Measurements from ENCODE around the gene CTNNA2.

GRCh38 chr2:80365762-80366161 is 852.9 kb downstream of the CTNNA2 start:
- TF ChIP-seq CTCF (IDR thresholded peaks at IDR 0.05; ENCODE audit: low read depth, low read length), result no peak
- TF ChIP-seq EZH2phosphoT487 (IDR thresholded peaks at IDR 0.05; ENCODE audit: low read depth), result no peak

Data from OCI-LY3 (cell line).